ENCODE measurements around the gene FLCN.

FLCN gene

GRCh38 chr17:17236295-17237025 lies 508 bp downstream of the FLCN start:
- DNase-seq (ENCODE audit: low spot score): no peak

GRCh38 chr17:17235212-17236174 lies 1.5 kb downstream of the FLCN start:
- no peak for DNase-seq (ENCODE audit: low spot score)

GRCh38 chr17:17232303-17232621 lies 4.7 kb downstream of the FLCN start:
- DNase-seq (ENCODE audit: low spot score): no peak

GRCh38 chr17:17231621-17232302 lies 5.2 kb downstream of the FLCN start:
- DNase-seq (ENCODE audit: low spot score): no peak

GRCh38 chr17:17229416-17230384 lies 7.3 kb downstream of the FLCN start:
- no peak for DNase-seq (ENCODE audit: low spot score)

- no peak for DNase-seq (ENCODE audit: low spot score)
Measured at GRCh38 chr17:17228521-17229279, 8.3 kb downstream of the FLCN start.

GRCh38 chr17:17227608-17228520 lies 9.1 kb downstream of the FLCN start:
- no peak for DNase-seq (ENCODE audit: low spot score)

GRCh38 chr17:17226451-17227265 lies 10.3 kb downstream of the FLCN start:
- DNase-seq (ENCODE audit: low spot score): no peak

GRCh38 chr17:17225901-17226300 lies 11.1 kb downstream of the FLCN start:
- no peak for DNase-seq (ENCODE audit: low spot score)

GRCh38 chr17:17224137-17224536 lies 12.8 kb downstream of the FLCN start:
- no peak for DNase-seq (ENCODE audit: low spot score)

- DNase-seq (ENCODE audit: low spot score): no peak
Measured at GRCh38 chr17:17223736-17224135, 13.2 kb downstream of the FLCN start.

GRCh38 chr17:17221329-17221728 lies 15.6 kb downstream of the FLCN start:
- DNase-seq (ENCODE audit: low spot score): no peak

- DNase-seq (ENCODE audit: low spot score): no peak
Measured at GRCh38 chr17:17220529-17220928, 16.4 kb downstream of the FLCN start.

- no peak for DNase-seq (ENCODE audit: low spot score)
Measured at GRCh38 chr17:17217995-17218394, 19.0 kb downstream of the FLCN start.

GRCh38 chr17:17216776-17217175 lies 20.2 kb downstream of the FLCN start:
- no peak for DNase-seq (ENCODE audit: low spot score)

- DNase-seq (ENCODE audit: low spot score): no peak
Measured at GRCh38 chr17:17216236-17216635, 20.7 kb downstream of the FLCN start.

- DNase-seq (ENCODE audit: low spot score): no peak
Measured at GRCh38 chr17:17215575-17215974, 21.4 kb downstream of the FLCN start.

- DNase-seq (ENCODE audit: low spot score): no peak
Measured at GRCh38 chr17:17214646-17215436, 22.1 kb downstream of the FLCN start.

Data from COLO829 (cell line).